H1 (cell line): ENCODE data around the gene CHMP5. TPM values are rescaled to one million over a fixed set of nuclear protein-coding genes. Genes with fewer than 3 reads are reported as not detected.

ENCODE experiments used
- CTCF ChIA-PET: fragments of 300-600 bp; sonication (Branson Sonifier 250); formaldehyde crosslinking; loops from one replicate; lab custom pipeline; 2021; ENCODE audit not compliant: partially characterized antibody; lab: Charles Lee
- POLR2A ChIA-PET: fragments of 300-600 bp; sonication (Branson Sonifier 250); formaldehyde crosslinking; loops from one replicate; lab custom pipeline; 2021; ENCODE audit warnings: inconsistent platforms; ENCODE audit not compliant: partially characterized antibody; lab: Charles Lee
- DNase-seq, 2 experiments: peaks; one replicate each; pipeline versions ENCODE4 v3.0.0 to v3.0.0-alpha.2; 2010 to 2022; ENCODE audit warnings: low spot score in 2 of 2, low read depth in 1 of 2, mixed read lengths in 1 of 2
- FAIRE-seq: peaks from 2 replicates; lab custom pipeline; 2011; peaks lifted over from hg19 to GRCh38; lab: Jason Lieb, UNC
- H2AFZ ChIP-seq: 2 replicates; pipeline ENCODE4 v1.8.1; 2012; ENCODE audit warnings: low read length, inconsistent platforms
- H2AK5ac ChIP-seq: 2 replicates; pipeline ENCODE4 v1.6.1; 2013; ENCODE audit warnings: low read depth, low read length
- H2BK120ac ChIP-seq: replicated peaks from 2 replicates; pipeline ENCODE3; 2013; ENCODE audit warnings: low read depth, low read length, inconsistent platforms
- H2BK12ac ChIP-seq: 2 replicates; pipeline ENCODE4 v1.6.1; 2013; ENCODE audit warnings: low read depth, low read length
- H2BK15ac ChIP-seq: 2 replicates; pipeline ENCODE4 v1.6.1; 2013; ENCODE audit warnings: low read length
- H2BK20ac ChIP-seq: 2 replicates; pipeline ENCODE4 v1.6.1; 2013; ENCODE audit warnings: low read length
- H2BK5ac ChIP-seq: 2 replicates; pipeline ENCODE4 v1.6.1; 2013; ENCODE audit warnings: low read depth, low read length
- H3K14ac ChIP-seq: 2 replicates; pipeline ENCODE4 v1.6.1; 2013; ENCODE audit warnings: inconsistent platforms; ENCODE audit not compliant: insufficient read length
- H3K18ac ChIP-seq: 2 replicates; pipeline ENCODE4 v1.6.1; 2013; ENCODE audit warnings: low read length; ENCODE audit errors: extremely low read depth
- H3K23ac ChIP-seq: 2 replicates; pipeline ENCODE4 v1.6.1; 2013; ENCODE audit warnings: inconsistent platforms; ENCODE audit not compliant: insufficient read length
- H3K23me2 ChIP-seq: 2 replicates; pipeline ENCODE4 v1.6.1; 2013; ENCODE audit warnings: low read depth, low read length
- H3K27ac ChIP-seq: 2 replicates; pipeline ENCODE4 v1.6.1; 2011; ENCODE audit warnings: low read depth, low read length, inconsistent platforms
- H3K27me3 ChIP-seq, 4 experiments: replicated peaks in 1 of 4; 1 replicate in 1 of 4; 2 replicates in 3 of 4; pipeline versions ENCODE4 v1.6.1 to v1.8.1; 2011 to 2013; ENCODE audit warnings: low read length in 3 of 4, mild to moderate bottlenecking in 3 of 4, inconsistent platforms in 2 of 4, mixed read lengths in 2 of 4, moderate library complexity in 1 of 4; ENCODE audit not compliant: control insufficient read depth in 3 of 4, insufficient read depth in 3 of 4; ENCODE audit errors: extremely low read depth in 1 of 4
- H3K36me3 ChIP-seq, 4 experiments: 2 replicates each; pipeline versions ENCODE4 v1.6.1 to v1.8.1; 2011 to 2013; ENCODE audit warnings: mild to moderate bottlenecking in 4 of 4, low read length in 3 of 4, moderate library complexity in 2 of 4, control low read depth in 1 of 4, inconsistent platforms in 1 of 4; ENCODE audit not compliant: insufficient read depth in 4 of 4, control insufficient read depth in 2 of 4
- H3K4ac ChIP-seq: replicated peaks from 2 replicates; pipeline ENCODE3; 2013; ENCODE audit warnings: low read length, low read depth, mixed read lengths, inconsistent platforms; ENCODE audit not compliant: insufficient read length
- H3K4me1 ChIP-seq, 4 experiments: replicated peaks in 1 of 4; 1 replicate in 1 of 4; 2 replicates in 3 of 4; pipeline versions ENCODE4 v1.6.1 to v1.8.1; 2011 to 2013; ENCODE audit warnings: low read length in 3 of 4, inconsistent platforms in 2 of 4, mixed read lengths in 1 of 4; ENCODE audit not compliant: insufficient read depth in 4 of 4, control insufficient read depth in 3 of 4
- H3K4me2 ChIP-seq, 2 experiments: 2 replicates each; pipeline versions ENCODE4 v1.6.1 to v1.8.1; 2011 to 2013; ENCODE audit warnings: low read depth in 2 of 2, low read length in 2 of 2, control low read depth in 1 of 2, inconsistent platforms in 1 of 2, mild to moderate bottlenecking in 1 of 2; ENCODE audit not compliant: insufficient read depth in 1 of 2
- H3K4me3 ChIP-seq, 4 experiments: fragments of 200-600, 300-600 bp in 1 of 4; sonication (generic), shearing (Covaris generic), sonication (Bioruptor Twin) in 1 of 4; 2 replicates each; pipeline versions ENCODE4 v1.5.1 to v1.8.1; 2011 to 2016; ENCODE audit warnings: low read length in 4 of 4, low read depth in 3 of 4, control low read depth in 2 of 4, inconsistent platforms in 2 of 4, mild to moderate bottlenecking in 2 of 4, mixed read lengths in 1 of 4, moderate library complexity in 1 of 4; ENCODE audit not compliant: insufficient read depth in 2 of 4; ENCODE audit errors: extremely low read depth in 1 of 4
- H3K56ac ChIP-seq: replicated peaks from 2 replicates; pipeline ENCODE3; 2013; ENCODE audit warnings: low read depth, mild to moderate bottlenecking, mixed read lengths, low read length, inconsistent platforms; ENCODE audit not compliant: insufficient read length
- H3K79me1 ChIP-seq: 2 replicates; pipeline ENCODE4 v1.6.1; 2013; ENCODE audit warnings: low read depth, low read length, control low read depth
- H3K79me2 ChIP-seq, 2 experiments: 2 replicates each; pipeline versions ENCODE4 v1.6.1 to v1.8.1; 2012 to 2013; ENCODE audit warnings: low read length in 2 of 2, mild to moderate bottlenecking in 2 of 2, inconsistent platforms in 1 of 2; ENCODE audit not compliant: insufficient read depth in 2 of 2, control insufficient read depth in 1 of 2
- H3K9ac ChIP-seq, 4 experiments: replicated peaks in 1 of 4; 1 replicate in 1 of 4; 2 replicates in 3 of 4; pipeline versions ENCODE4 v1.6.1 to v1.8.1; 2011 to 2013; ENCODE audit warnings: low read depth in 3 of 4, low read length in 3 of 4, control low read depth in 2 of 4, mild to moderate bottlenecking in 2 of 4, moderate library complexity in 2 of 4, inconsistent platforms in 1 of 4; ENCODE audit errors: extremely low read depth in 1 of 4
- H3K9me3 ChIP-seq, 2 experiments: 2 replicates each; pipeline versions ENCODE4 v1.6.1 to v1.8.1; 2012 to 2013; ENCODE audit warnings: mild to moderate bottlenecking in 2 of 2, moderate library complexity in 2 of 2, control low read depth in 1 of 2, inconsistent platforms in 1 of 2, low read depth in 1 of 2, low read length in 1 of 2, mixed read lengths in 1 of 2; ENCODE audit not compliant: insufficient read depth in 2 of 2
- H4K20me1 ChIP-seq, 2 experiments: replicated peaks in 1 of 2; 2 replicates each; pipeline versions ENCODE3 to v1.8.1; 2011 to 2013; ENCODE audit warnings: inconsistent platforms in 2 of 2, low read length in 2 of 2, mild to moderate bottlenecking in 1 of 2; ENCODE audit not compliant: insufficient read depth in 2 of 2, control insufficient read depth in 1 of 2
- H4K5ac ChIP-seq: 2 replicates; pipeline ENCODE4 v1.6.1; 2013; ENCODE audit warnings: low read length, low read depth, mixed read lengths, inconsistent platforms; ENCODE audit not compliant: insufficient read length
- H4K8ac ChIP-seq: 2 replicates; pipeline ENCODE4 v1.8.0; 2013; ENCODE audit warnings: mild to moderate bottlenecking, moderate library complexity, low read length, inconsistent platforms; ENCODE audit not compliant: insufficient read depth; ENCODE audit errors: extremely low read depth
- H4K91ac ChIP-seq: replicated peaks from 2 replicates; pipeline ENCODE3; 2013; ENCODE audit warnings: low read length, mixed read lengths, inconsistent platforms; ENCODE audit not compliant: insufficient read length
- CHD1 ChIP-seq: IDR thresholded peaks from 2 replicates; pipeline ENCODE4 v1.6.1; 2012; ENCODE audit warnings: low read depth, low read length, improper control_type of control experiment
- PHF8 ChIP-seq: fragments of 200-600 bp; sonication (generic); conservative IDR thresholded peaks from 2 replicates; pipeline ENCODE4 v1.7.1; 2012; ENCODE audit warnings: low read depth, mild to moderate bottlenecking, inconsistent platforms, low read length, moderate library complexity
- RAD21 ChIP-seq, 2 experiments: IDR thresholded peaks in 1 of 2; conservative IDR thresholded peaks in 1 of 2; 2 replicates each; pipeline ENCODE4 v1.6.1; 2011; ENCODE audit warnings: low read depth in 2 of 2, low read length in 2 of 2, improper control_type of control experiment in 1 of 2, inconsistent platforms in 1 of 2, mild to moderate bottlenecking in 1 of 2, moderate library complexity in 1 of 2
- YY1 ChIP-seq: IDR thresholded peaks from 2 replicates; pipeline ENCODE4 v1.6.1; 2011; ENCODE audit warnings: low read depth, mild to moderate bottlenecking, low read length
- WGBS, 2 experiments: shearing (Covaris generic) in 1 of 2; methylation state at CpG; one replicate each; pipeline versions ENCODE4 v1.1.6 to v1.1.7; 2013 to 2015; ENCODE audit warnings: low lambda C conversion rate in 2 of 2, mixed read lengths in 2 of 2, inconsistent platforms in 1 of 2, low coverage in 1 of 2, missing lambda C conversion rate in 1 of 2; ENCODE audit not compliant: insufficient replicate concordance in 2 of 2, insufficient coverage in 1 of 2, insufficient read length in 1 of 2; ENCODE audit errors: extremely low coverage in 1 of 2, missing lambda C conversion rate in 1 of 2; 5-methylcytosine and 5-hydroxymethylcytosine counted together
- polyA plus RNA-seq, 7 experiments: library from polyadenylated mRNA; depleted of rRNA in 3 of 7; stranded (reverse) in 5 of 7; unstranded in 2 of 7; fragments of >200 nt in 5 of 7; fragments of 200-250 nt in 2 of 7; gene quantifications; 1 replicate in 5 of 7; 2 replicates in 1 of 7; 4 replicates in 1 of 7; pipeline versions ENCODE4 v1.2.1 to v1.2.3, GENCODE V29; 2011 to 2013; ENCODE audit warnings: missing spikeins in 2 of 7, mixed read lengths in 2 of 7
- total RNA-seq: library from RNA; stranded (reverse); fragmentation: NEBNext Ultra II Directional; extraction: Animal tissue kit (Norgen Biotek cat#: 25700); gene quantifications from 2 replicates; pipeline ENCODE4 v1.2.1, GENCODE V29; 2021

The CHMP5 gene
- total and polyA plus RNA-seq, 2 of the 8 experiments (the other 6 are each of a cell fraction or from before 2014, with no cell fraction given): 25.0 to 47.3 TPM

GRCh38 chr9:33289936-33290246 is 25.0 kb downstream of the CHMP5 start:
- peak overlapping the region; percentile 78; the same call in 1 of the 2 replicates for H2AFZ ChIP-seq
- H4K5ac ChIP-seq: peak overlapping the region; percentile 99
- no peak for FAIRE-seq

More at GRCh38 chr9:33289936-33290246, 25.0 kb downstream of the CHMP5 start:
- peaks cover 0 to 8% (median 2%) of the 10 kb centered on the region in 4 experiments; a peak in 3 of 7 replicates for H3K4me1 ChIP-seq
- peaks cover 0 to 40% of the 10 kb centered on the region in 2 experiments; a peak in 3 of 4 replicates for H3K79me2 ChIP-seq
- peak overlapping the region; percentile 99 for H3K27ac ChIP-seq
- peak overlapping the region; percentile 91 to 100 (median 98) for H3K9ac ChIP-seq
- H3K14ac ChIP-seq: no peak overlapping the region
- H3K4ac ChIP-seq: peak overlapping the region; percentile 90
- H3K27me3 ChIP-seq: no peaks in the 10 kb centered on the region
- ChIA-PET POLR2A (interaction anchor here (0.6 to 4.3 kb wide), 22 partner anchors 9 to 740 kb away, joined by 3 to 29 read pairs (median 4); partner anchors contain the start of genes ANKRD18B, BAG1, CHMP5 and DNAJA1), CTCF (interaction anchor here (0.6 to 2.1 kb wide), 5 partner anchors 26 to 177 kb away, joined by 3 to 7 read pairs (median 3); no protein-coding TSS in a partner anchor)
- peak overlapping the region; percentile 95 for H4K91ac ChIP-seq
- TF ChIP-seq PHF8: peak; percentile 75
- TF ChIP-seq YY1: 0 out of 2 replicates have a peak, but pooled peaks have one; percentile 47
- TF ChIP-seq RAD21 (IDR thresholded peaks at IDR 0.05 in 1 of 2, conservative IDR thresholded peaks at IDR 0.05 in 1 of 2; ENCODE audit: low read depth in 2 of 2, low read length in 2 of 2): no peak
- TF ChIP-seq CHD1: no peak
- H3K56ac ChIP-seq: peak overlapping the region; percentile 96
- no peak overlapping the region for H3K23ac ChIP-seq
- H2BK12ac ChIP-seq: peak overlapping the region; percentile 91; the same call in 1 of the 2 replicates
- H2BK15ac ChIP-seq: peak overlapping the region; percentile 98; the same call in 1 of the 2 replicates
- H2BK20ac ChIP-seq: no peak overlapping the region
- peak overlapping the region; percentile 100 for H4K8ac ChIP-seq
- peak overlapping the region; percentile 91 for H3K18ac ChIP-seq
- H3K23me2 ChIP-seq: no peaks in the 10 kb centered on the region; the same call in 1 of the 2 replicates
- peak overlapping the region; percentile 92 for H2BK120ac ChIP-seq
- no peak overlapping the region; the same call in 1 of the 2 replicates for H2AK5ac ChIP-seq
- no peak for DNase-seq
- peak overlapping the region; percentile 99 for H2BK5ac ChIP-seq
- H3K9me3 ChIP-seq: no peaks in the 10 kb centered on the region
- H3K36me3 ChIP-seq: peaks cover 0 to 9% (median 3%) of the 10 kb centered on the region in 4 experiments; a peak in 4 of 8 replicates
- WGBS, 2 experiments: 2% methylated on average over 10 of the region's 14 CpGs; no CpG with 5 or more reads in 1 of the 2 experiments
- H4K20me1 ChIP-seq: no peaks in the 10 kb centered on the region
- peak overlapping the region; percentile 84 to 97 (median 90) for H3K4me3 ChIP-seq
- peak overlapping the region; percentile 74 to 85 for H3K4me2 ChIP-seq
- peaks cover 3% of the 10 kb centered on the region for H3K79me1 ChIP-seq
